ENCODE data around the gene TYMS.

The TYMS gene

GRCh38 chr18:676069-676468, 18.6 kb downstream of the TYMS start:
- peaks cover 58% of the 10 kb centered on the region for H3K36me3 ChIP-seq (replicated peaks; ENCODE audit: low read depth, low read length)
- no peak for TF ChIP-seq EZH2phosphoT487 (IDR thresholded peaks at IDR 0.05; ENCODE audit: low read depth)
- TF ChIP-seq CTCF (IDR thresholded peaks at IDR 0.05; ENCODE audit: low read depth, low read length) = no peak

GRCh38 chr18:676736-677135, 19.3 kb downstream of the TYMS start:
- Histone ChIP-seq H2AFZ (ENCODE audit: low read depth, low read length) (no peak overlapping the region), H3K27ac (ENCODE audit: low read length) (no peak overlapping the region), H3K9me3 (ENCODE audit: insufficient read depth, low read length) (no peaks in the 10 kb centered on the region), H3K27me3 (ENCODE audit: low read depth, low read length) (no peaks in the 10 kb centered on the region), H4K20me1 (ENCODE audit: insufficient read depth, low read length) (no peaks in the 10 kb centered on the region), H3K36me3 (replicated peaks; ENCODE audit: low read depth, low read length) (peaks cover 61% of the 10 kb centered on the region), H3K4me1 (ENCODE audit: low read length) (no peaks in the 10 kb centered on the region), H3K9ac (ENCODE audit: low read length) (no peak overlapping the region), H3K4me2 (ENCODE audit: low read length) (no peak overlapping the region), H3K4me3 (ENCODE audit: low read length) (no peak overlapping the region), H3K79me2 (ENCODE audit: low read length) (no peaks in the 10 kb centered on the region)
- TF ChIP-seq EZH2phosphoT487 (IDR thresholded peaks at IDR 0.05; ENCODE audit: low read depth) (no peak), CTCF (IDR thresholded peaks at IDR 0.05; ENCODE audit: low read depth, low read length) (no peak)

More at GRCh38 chr18:676069-676468, 18.6 kb downstream of the TYMS start:
- H2AFZ ChIP-seq (ENCODE audit: low read depth, low read length) = no peak overlapping the region
- H3K27ac ChIP-seq (ENCODE audit: low read length) = no peak overlapping the region
- H3K27me3 ChIP-seq (ENCODE audit: low read depth, low read length) = no peaks in the 10 kb centered on the region
- no peak overlapping the region for H3K4me2 ChIP-seq (ENCODE audit: low read length)
- H4K20me1 ChIP-seq (ENCODE audit: insufficient read depth, low read length) = no peaks in the 10 kb centered on the region
- H3K4me1 ChIP-seq (ENCODE audit: low read length) = no peaks in the 10 kb centered on the region
- no peaks in the 10 kb centered on the region for H3K79me2 ChIP-seq (ENCODE audit: low read length)
- no peaks in the 10 kb centered on the region for H3K9me3 ChIP-seq (ENCODE audit: insufficient read depth, low read length)
- H3K9ac ChIP-seq (ENCODE audit: low read length) = no peak overlapping the region
- H3K4me3 ChIP-seq (ENCODE audit: low read length) = no peak overlapping the region

DNA sequence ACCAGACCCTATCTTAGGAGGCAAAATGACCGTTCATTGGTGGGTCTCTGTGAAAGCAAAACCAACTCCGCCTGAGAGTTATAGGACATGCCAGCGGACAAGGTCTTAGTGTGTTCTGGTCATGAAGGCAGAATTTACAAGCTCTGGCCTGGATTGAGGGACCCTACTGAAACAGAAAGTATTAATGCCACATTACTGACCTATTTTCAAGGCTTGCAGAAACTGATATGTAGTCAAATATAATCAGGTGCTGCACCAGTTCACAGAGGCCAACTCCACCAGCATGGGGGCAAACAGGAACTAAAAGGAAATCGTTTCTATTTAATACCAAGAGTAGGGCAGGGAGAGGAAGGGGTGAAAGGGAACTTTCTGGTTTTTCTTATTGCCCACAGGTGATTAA, 19.7 kb downstream of the TYMS start:
- Histone ChIP-seq H4K20me1 (ENCODE audit: insufficient read depth, low read length) (no peaks in the 10 kb centered on the region), H3K4me3 (ENCODE audit: low read length) (no peak overlapping the region), H2AFZ (ENCODE audit: low read depth, low read length) (no peak overlapping the region), H3K27me3 (ENCODE audit: low read depth, low read length) (no peaks in the 10 kb centered on the region), H3K79me2 (ENCODE audit: low read length) (no peaks in the 10 kb centered on the region), H3K9ac (ENCODE audit: low read length) (no peak overlapping the region), H3K4me1 (ENCODE audit: low read length) (no peaks in the 10 kb centered on the region), H3K9me3 (ENCODE audit: insufficient read depth, low read length) (no peaks in the 10 kb centered on the region), H3K27ac (ENCODE audit: low read length) (no peak overlapping the region), H3K36me3 (replicated peaks; ENCODE audit: low read depth, low read length) (peaks cover 59% of the 10 kb centered on the region), H3K4me2 (ENCODE audit: low read length) (no peak overlapping the region)
- TF ChIP-seq EZH2phosphoT487 (IDR thresholded peaks at IDR 0.05; ENCODE audit: low read depth) (no peak), CTCF (IDR thresholded peaks at IDR 0.05; ENCODE audit: low read depth, low read length) (no peak)

GRCh38 chr18:677951-678381, 20.5 kb downstream of the TYMS start:
- Histone ChIP-seq H2AFZ (ENCODE audit: low read depth, low read length) (no peak overlapping the region), H3K4me3 (ENCODE audit: low read length) (no peak overlapping the region), H3K36me3 (replicated peaks; ENCODE audit: low read depth, low read length) (peaks cover 53% of the 10 kb centered on the region), H3K4me2 (ENCODE audit: low read length) (no peak overlapping the region), H4K20me1 (ENCODE audit: insufficient read depth, low read length) (no peaks in the 10 kb centered on the region), H3K79me2 (ENCODE audit: low read length) (no peaks in the 10 kb centered on the region), H3K9ac (ENCODE audit: low read length) (no peak overlapping the region), H3K27ac (ENCODE audit: low read length) (no peak overlapping the region), H3K9me3 (ENCODE audit: insufficient read depth, low read length) (no peaks in the 10 kb centered on the region), H3K27me3 (ENCODE audit: low read depth, low read length) (no peaks in the 10 kb centered on the region), H3K4me1 (ENCODE audit: low read length) (no peaks in the 10 kb centered on the region)
- TF ChIP-seq EZH2phosphoT487 (IDR thresholded peaks at IDR 0.05; ENCODE audit: low read depth) (no peak), CTCF (IDR thresholded peaks at IDR 0.05; ENCODE audit: low read depth, low read length) (no peak)

Data from OCI-LY3 (cell line).